HG03378 (cell line): ENCODE data around the gene DUS3L.
"Not testable (repeated sequence)": the region's sequence is repeated elsewhere in the genome, so short reads cannot be mapped to it uniquely, and the experiment has no call there.

Source experiments
- ATAC-seq: cut with Tn5 transposase; IDR thresholded peaks from one replicate; pipeline ENCODE4 v1.9.1; 2021; ENCODE audit warnings: mild to moderate bottlenecking, moderate library complexity; ENCODE audit not compliant: unreplicated experiment

Gene DUS3L

DNA sequence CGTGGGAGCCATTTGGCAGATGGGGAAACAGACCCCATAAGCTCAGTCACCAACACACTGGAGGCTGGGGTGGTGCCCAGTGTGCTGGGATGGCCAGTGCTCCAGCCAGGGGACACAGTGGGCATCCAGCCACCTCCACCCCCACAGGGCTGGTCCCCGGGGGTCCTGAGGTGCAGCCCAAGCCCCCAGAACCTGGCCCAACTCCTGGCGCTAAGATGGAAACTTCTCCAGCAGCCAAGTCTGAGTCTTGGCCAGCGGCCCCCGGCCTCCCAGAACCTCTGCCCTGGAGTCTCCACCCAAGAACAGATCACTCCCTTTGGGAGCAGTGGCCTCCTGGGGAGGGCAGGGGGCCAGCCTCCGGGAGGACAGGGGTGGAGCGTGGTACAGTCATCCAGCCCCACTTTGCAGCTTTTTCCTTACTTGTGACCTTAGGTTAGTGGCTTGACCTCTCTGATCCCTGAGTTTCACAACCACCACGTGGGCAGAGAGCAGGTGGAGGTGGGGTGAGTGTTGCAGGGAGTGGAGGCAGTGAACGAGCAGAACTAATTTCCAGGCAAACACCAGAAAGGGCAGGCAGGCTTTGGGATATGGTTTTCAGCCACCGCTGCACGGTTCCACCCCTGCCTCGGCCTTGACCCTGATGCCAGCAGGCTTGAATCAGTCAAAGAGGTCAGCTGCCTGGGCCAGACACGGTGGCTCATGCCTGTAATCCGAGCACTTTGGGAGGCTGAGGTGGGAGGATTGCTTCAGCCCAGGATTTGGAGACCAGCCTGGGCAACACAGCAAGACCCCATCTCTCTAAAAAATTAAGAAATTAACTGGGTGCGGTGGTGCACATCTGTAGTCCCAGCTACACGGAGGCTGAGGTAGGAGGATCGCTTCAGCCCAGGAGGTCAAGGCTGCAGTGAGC lies 9.7 kb upstream of the DUS3L start:
- ATAC-seq = no peak

GRCh38 chr19:5799247-5800241 lies 8.6 kb upstream of the DUS3L start:
- ATAC-seq = no peak

DNA sequence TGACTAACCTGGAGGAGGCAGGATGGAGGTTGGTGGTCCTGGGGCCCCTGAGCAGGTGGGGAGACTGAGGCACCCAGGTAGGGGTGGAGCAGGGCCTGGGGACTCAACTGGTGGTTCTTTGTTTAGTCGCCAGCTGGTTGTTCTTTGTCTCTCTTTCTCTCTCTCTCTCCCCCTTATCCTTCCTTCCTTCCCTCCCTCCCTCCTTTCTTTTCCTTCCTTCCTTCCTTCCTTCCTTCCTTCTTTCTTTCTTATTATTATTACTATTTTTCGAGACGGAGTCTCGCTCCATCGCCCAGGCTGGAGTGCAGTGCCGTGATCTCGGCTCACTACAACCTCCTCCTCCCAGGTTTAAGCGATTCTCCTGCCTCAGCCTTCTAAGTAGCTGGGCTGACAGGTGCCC lies 7.3 kb upstream of the DUS3L start:
- ATAC-seq = no peak

GRCh38 chr19:5795382-5795919 lies 4.5 kb upstream of the DUS3L start:
- no peak for ATAC-seq

DNA sequence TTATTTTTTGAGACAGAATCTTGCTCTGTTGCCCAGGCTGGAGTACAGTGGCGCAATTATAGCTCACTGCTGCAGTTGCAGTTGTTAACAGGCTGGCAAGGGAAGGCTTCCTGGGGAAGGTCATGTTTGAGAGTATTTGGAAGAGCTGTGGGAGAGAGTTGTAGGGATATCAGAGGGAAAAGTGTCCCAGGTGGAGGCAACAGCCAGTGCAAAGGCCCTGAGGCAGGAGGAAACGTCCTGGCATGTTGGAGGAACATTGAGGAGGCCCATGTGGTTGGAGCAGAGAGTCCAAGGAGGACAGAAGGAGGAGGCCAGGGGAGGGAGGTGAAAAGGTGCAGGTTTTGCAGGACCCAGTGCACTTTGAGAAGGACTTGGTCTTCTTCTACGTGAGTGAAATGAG lies 2.2 kb upstream of the DUS3L start:
- no peak for ATAC-seq

DNA sequence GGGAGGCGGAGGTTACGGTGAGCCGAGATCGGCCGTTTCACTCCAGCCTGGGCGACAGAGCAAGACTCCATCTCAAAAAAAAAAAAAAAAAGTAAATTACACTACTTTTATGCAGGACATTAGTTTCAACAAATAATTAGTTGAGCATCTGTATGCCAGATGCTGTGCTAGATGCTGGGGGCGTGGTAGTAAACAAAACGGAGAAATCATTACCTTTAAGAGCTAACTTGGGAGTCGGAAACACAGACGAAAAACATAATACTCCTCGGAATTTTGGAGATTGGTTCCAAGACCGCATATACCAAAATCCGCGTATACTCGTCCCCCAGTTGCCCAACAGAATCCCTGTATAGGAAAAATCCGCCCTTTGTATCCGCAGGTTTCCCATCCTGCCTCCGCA lies 1.3 kb upstream of the DUS3L start:
- ATAC-seq = no peak

GRCh38 chr19:5789886-5790558 lies 941 bp downstream of the DUS3L start:
- no peak for ATAC-seq

DNA sequence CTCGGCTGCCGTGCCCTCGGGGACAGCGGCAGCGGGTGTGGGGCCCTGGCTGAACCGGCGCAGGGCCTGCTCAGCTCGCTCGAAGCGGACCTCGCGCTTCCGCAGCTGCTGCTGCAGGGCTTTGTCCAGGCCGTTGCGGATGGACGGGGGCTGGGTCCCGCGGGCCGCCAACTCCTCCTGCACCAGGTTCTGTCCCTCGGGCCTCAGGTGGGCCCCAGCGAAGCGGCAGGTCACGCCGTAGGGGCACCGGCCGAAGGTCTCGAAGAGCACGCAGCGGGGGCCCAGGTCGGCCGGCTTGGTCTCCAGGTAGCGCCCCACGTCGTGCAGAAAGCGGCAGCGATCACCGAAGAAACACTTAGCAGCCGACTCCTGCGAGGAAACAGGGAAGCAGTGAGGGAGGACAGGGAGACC lies 1.6 kb downstream of the DUS3L start:
- ATAC-seq = no peak

GRCh38 chr19:5788422-5788821 lies 2.5 kb downstream of the DUS3L start:
- no peak for ATAC-seq

DNA sequence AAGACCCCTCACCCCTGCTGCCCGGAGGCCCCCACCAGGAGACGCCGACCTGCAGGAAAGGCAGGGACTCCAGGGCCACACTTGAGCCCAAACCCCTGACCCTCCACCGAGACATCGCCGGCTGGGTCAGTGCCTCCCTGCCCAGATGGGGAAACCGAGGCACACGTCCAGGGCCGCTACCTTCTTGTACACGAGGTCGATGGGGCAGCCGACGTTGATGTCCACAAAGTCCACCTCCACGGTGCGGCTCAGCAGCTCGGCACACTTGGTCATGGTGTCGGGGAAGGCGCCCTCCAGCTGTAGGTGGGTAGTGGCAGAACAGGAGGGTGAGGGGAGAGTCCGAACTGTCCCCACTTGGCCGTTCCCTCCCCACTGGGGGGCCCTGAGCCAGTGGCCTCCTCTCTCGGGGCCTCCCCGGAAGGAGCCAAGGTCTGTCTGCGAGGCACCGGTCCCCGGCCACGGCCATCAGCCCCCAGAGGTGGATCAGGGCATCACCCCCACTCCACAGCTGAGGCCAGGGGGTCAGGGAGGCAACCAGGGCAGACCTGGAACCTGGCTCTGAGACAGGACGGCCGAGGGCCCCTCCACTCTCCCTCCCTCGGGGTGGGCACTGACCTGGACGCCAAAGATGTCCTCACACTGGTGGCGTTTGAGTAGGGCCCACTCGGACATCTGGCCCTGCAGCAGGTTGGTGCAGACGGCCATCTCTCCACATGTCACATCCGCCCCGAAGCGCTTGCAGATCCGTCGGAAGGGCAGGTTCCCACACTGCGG lies 3.4 kb downstream of the DUS3L start:
- ATAC-seq = no peak

GRCh38 chr19:5786593-5787408 lies 4.2 kb downstream of the DUS3L start:
- no peak for ATAC-seq

DNA sequence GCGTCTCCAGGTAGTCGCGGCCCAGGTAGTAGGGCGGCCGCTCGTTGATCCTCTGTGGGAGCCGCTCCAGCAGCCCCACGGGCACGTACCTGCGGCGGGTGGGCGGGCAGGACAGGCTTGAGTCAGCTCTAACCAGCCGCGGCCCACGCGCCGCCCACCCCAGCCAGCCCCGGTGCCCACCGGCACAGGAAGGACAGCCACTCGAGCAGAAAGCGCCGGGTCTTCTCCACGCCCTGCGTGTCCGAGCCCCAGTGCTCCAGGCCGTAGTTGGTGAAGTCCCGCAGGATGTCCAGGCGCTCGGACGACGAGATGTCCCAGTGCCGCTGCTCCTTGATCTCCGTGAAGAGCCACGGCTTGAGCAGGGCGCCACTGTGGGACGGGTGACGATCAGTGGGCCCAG lies 5.5 kb downstream of the DUS3L start:
- no peak for ATAC-seq

- ATAC-seq = no peak
Observed at GRCh38 chr19:5784581-5785147, 6.3 kb downstream of the DUS3L start, which contains the start of gene PRR22. TSS of gene PRR22 (minus strand) at chr19:5784746. CDS start at chr19:5784660, 86 bp downstream.

DNA sequence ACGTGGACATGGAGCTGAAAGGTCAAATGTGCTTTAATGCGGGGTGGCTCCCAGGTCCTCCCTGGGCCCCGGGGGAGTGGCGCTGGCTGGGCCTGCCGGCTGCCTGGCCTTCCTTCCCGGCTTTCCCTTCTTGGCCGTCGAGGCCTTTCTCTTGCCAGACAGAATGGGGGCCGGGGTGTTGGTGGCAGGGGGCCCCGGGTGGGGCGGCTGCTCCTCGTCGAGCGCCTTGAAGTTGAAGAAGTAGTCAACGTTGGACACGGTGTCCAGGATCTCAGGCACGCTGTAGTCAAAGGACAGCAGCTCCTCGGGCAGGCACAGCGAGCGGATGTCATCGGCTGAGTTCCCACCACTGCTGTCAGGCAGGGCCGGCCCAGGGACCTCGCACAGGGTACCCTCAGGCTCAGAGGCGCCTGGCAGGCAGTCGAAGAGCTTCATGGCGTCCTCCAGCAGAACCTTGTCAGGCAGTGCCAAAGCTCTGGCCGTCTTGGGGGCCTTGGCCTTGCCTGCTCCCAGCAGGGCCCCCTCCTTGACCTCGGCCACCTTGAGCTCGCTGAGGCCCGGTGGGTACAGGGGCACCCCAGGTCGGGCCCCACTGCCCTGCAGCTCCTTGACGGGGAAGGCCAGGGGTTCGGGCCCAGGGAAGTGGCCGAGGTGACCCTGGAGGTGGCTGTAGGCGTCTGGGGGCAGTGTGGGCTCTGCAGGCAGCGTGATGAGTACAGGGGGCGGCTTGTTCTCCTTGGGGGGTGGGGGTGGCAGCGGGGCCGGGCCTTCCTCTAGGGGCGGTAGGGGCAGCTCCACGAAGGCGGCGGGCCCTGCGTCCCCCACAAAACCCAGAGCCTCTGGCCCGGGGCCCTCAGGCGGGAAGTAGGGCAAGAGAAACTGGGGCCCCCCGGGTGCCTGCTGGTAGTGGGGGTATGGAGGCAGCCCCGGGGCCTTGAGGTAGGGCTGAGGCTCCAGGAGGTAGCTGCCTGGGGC lies 7.7 kb downstream of the DUS3L start:
- ATAC-seq = no peak

DNA sequence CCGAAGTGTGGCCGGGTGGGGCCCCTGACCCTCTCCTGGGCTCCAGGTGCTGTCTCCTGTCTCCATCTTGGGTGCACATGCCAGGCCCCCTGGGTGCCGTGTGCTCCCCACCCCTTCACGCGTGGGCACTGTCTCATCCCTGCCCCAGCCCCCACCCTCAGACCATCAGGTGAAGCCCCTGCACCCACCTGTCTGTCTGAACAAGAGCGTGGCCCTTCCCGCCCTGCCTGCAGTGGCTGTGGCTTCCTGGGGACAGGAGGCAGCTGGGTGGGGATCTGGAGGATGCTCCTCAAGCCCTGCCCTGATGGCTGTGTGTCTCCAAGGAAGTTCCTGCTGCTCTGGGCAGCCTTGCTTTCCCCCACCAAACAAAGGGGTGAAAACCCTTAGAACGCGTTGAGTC lies 8.6 kb downstream of the DUS3L start:
- no peak for ATAC-seq

DNA sequence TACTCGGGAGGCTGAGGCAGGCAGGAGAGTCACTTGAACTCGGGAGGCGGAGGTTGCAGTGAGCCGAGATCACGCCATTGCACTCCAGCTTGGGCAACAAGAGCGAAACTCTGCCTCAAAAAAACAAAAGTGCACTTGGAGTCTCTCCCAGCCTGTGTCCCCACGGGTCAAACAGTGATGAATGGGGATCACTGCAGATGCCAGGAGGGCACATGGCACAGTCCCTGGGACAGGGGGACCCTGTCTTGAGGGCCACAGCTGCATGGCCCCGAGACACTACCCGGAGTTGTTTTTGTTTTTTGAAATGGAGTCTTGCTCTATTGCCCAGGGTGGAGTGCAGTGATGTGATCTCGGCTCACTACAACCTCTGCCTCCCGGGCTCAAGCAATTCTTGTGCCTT lies 10.0 kb downstream of the DUS3L start:
- not testable (repeated sequence) for ATAC-seq

GRCh38 chr19:5778402-5778801 lies 12.6 kb downstream of the DUS3L start:
- ATAC-seq = no peak
